Tibial artery (tissue), 4 donors: ENCODE results near the gene CASQ1.

Experiments
- DNase-seq, 2 donors: peaks; one replicate each; pipeline ENCODE4 v3.0.0-alpha.2; 2019
- H3K27ac ChIP-seq, 2 donors: fragments of 200-600 bp; sonication (generic) in 1 of 2; 1 replicate in 1 of 2; 2 replicates in 1 of 2; pipeline ENCODE4 v1.5.1; 2018 to 2019; ENCODE audit warnings: mild to moderate bottlenecking in 1 of 2
- H3K27me3 ChIP-seq, 2 donors: fragments of 200-600 bp; sonication (generic) in 1 of 2; one replicate each; pipeline versions ENCODE4 v1.5.1 to v1.6.0; 2016 to 2019
- H3K36me3 ChIP-seq, 3 donors: fragments of 200-600 bp; sonication (generic) in 2 of 3; one replicate each; pipeline ENCODE4 v1.5.1; 2016 to 2019; ENCODE audit warnings: mild to moderate bottlenecking in 2 of 3
- H3K4me1 ChIP-seq, 4 donors: fragments of 200-600 bp; sonication (generic) in 2 of 4; 1 replicate in 3 of 4; 2 replicates in 1 of 4; pipeline ENCODE4 v1.5.1; 2016 to 2019
- H3K4me3 ChIP-seq, 2 donors: fragments of 200-600 bp; sonication (generic) in 1 of 2; 1 replicate in 1 of 2; 2 replicates in 1 of 2; pipeline ENCODE4 v1.5.1; 2018 to 2019; ENCODE audit warnings: mild to moderate bottlenecking in 2 of 2
- H3K9me3 ChIP-seq, 3 donors: fragments of 200-600 bp; sonication (generic) in 1 of 3; one replicate each; pipeline ENCODE4 v1.5.1; 2016 to 2019
- intact Hi-C: fragments of 100-400 bp; cut with DNase I; formaldehyde crosslinking; loops from one replicate; pipeline ENCODE4 v1.15.0; 2023; ENCODE audit warnings: low total_unique reads
- TF ChIP-seq, protein P1 (sequence below), 2 experiments: fragments of 200-600 bp in 1 of 2; fragments of 450-650 bp in 1 of 2; IDR thresholded peaks; one replicate each; pipeline ENCODE4 v1.5.1; 2017 to 2019; ENCODE audit warnings: antibody characterized with exemption in 2 of 2, mild to moderate bottlenecking in 1 of 2, moderate library complexity in 1 of 2

Gene CASQ1

DNA sequence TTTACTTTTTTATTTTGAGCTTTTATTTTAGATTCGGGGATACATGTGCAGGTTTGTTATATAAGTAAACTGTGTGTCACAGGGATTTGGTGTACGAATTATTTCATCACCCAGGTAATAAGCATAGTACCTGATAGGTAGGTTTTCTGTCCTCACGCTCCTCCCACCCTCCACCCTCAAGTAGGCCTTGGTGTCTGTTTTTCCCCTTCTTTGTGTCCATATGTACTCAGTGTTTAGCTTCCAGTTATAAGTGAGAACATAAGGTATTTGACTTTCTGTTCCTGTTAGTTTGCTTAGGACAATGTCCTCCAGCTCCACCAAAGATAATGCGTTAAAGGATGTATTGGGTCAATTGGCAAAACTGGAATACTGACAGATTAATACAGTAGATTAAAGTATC lies 33.2 kb upstream of the CASQ1 start:
- Histone ChIP-seq H3K27me3 (no peaks in the 10 kb centered on the region), H3K4me3 (no peak overlapping the region), H3K9me3 (no peaks in the 10 kb centered on the region), H3K36me3 (no peaks in the 10 kb centered on the region), H3K4me1 (peaks cover 0 to 7% (median 0%) of the 10 kb centered on the region in 4 donors), H3K27ac (no peak overlapping the region)
- no peak for DNase-seq
- intact Hi-C loops: no loop called here
- TF ChIP-seq, protein P1, sequence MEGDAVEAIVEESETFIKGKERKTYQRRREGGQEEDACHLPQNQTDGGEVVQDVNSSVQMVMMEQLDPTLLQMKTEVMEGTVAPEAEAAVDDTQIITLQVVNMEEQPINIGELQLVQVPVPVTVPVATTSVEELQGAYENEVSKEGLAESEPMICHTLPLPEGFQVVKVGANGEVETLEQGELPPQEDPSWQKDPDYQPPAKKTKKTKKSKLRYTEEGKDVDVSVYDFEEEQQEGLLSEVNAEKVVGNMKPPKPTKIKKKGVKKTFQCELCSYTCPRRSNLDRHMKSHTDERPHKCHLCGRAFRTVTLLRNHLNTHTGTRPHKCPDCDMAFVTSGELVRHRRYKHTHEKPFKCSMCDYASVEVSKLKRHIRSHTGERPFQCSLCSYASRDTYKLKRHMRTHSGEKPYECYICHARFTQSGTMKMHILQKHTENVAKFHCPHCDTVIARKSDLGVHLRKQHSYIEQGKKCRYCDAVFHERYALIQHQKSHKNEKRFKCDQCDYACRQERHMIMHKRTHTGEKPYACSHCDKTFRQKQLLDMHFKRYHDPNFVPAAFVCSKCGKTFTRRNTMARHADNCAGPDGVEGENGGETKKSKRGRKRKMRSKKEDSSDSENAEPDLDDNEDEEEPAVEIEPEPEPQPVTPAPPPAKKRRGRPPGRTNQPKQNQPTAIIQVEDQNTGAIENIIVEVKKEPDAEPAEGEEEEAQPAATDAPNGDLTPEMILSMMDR (IDR thresholded peaks at IDR 0.05): no peak

DNA sequence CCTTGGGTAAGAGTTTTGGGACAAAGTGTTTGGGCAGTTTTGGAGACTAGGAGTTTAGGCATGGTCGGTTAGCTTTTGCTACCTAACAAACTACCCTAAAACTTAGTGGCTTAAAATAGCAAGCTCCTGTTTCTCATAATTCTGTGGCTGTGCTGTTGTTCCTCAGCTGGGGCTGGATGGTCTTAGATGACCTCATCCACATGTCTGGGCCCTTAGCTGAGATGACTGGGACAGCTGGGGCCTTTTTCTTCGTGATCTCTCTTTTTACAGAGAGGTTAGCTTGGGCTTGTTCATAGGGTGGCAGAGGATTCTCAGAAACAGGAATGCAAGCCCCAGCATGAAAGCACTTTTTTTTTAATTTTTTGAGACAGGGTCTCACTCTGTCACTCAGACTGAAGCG lies 32.3 kb upstream of the CASQ1 start:
- H3K4me1 ChIP-seq: peaks cover 0 to 10% (median 0%) of the 10 kb centered on the region in 4 donors
- no peak for DNase-seq
- no peaks in the 10 kb centered on the region for H3K36me3 ChIP-seq
- H3K27me3 ChIP-seq: no peaks in the 10 kb centered on the region
- TF ChIP-seq, protein P1 (IDR thresholded peaks at IDR 0.05): no peak
- intact Hi-C loops: no loop called here
- no peaks in the 10 kb centered on the region for H3K9me3 ChIP-seq
- H3K27ac ChIP-seq: peak overlapping the region in 1 of 2 donors; percentile 18
- no peak overlapping the region for H3K4me3 ChIP-seq

DNA sequence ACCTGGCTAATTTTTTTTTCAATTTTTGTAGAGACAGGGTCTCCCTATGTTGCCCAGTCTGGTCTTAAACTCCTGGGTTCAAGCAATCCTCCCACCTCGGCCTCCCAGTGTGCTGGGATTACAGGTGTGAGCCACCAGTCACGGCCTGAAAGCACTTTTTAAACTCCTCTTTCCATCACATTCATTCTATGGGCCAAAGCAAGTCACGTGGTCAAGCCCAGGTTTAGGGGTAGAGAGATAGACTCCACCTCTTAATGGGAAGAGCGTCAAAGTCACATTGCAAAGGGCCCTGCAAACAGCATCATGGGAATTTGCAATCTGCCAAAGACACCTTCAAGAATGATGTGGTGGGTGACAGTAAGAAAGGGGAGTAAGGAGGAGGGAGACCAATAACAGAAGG lies 31.8 kb upstream of the CASQ1 start:
- no peak overlapping the region for H3K4me3 ChIP-seq
- no peak for DNase-seq
- peak overlapping the region in 1 of 2 donors; percentile 18 for H3K27ac ChIP-seq
- no peaks in the 10 kb centered on the region for H3K9me3 ChIP-seq
- TF ChIP-seq, protein P1 (IDR thresholded peaks at IDR 0.05): no peak
- H3K27me3 ChIP-seq: no peaks in the 10 kb centered on the region
- no peaks in the 10 kb centered on the region for H3K36me3 ChIP-seq
- H3K4me1 ChIP-seq: peaks cover 0 to 10% (median 0%) of the 10 kb centered on the region in 4 donors
- intact Hi-C loops: no loop called here

DNA sequence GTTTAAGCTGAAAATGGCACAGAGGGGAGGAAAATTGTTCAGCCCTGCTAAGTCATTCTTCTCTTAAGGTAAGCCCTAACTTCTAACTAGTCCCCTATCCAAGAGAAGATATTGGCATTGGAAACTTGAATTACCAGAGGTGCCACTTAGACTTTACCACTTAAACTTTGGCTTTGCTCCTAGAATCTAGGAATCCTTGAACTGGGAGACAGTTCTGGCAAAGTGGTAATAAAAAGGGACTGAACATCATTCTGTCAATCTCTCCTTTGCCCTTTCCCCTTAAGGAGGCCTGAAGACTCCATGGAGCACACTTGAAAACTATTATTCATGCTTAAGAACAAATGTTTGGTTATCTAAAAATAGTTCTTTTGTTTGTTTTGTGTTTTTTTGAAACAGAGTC lies 30.5 kb upstream of the CASQ1 start:
- Histone ChIP-seq H3K4me1 (peaks cover 0 to 10% (median 0%) of the 10 kb centered on the region in 4 donors), H3K9me3 (no peaks in the 10 kb centered on the region), H3K27me3 (no peaks in the 10 kb centered on the region), H3K36me3 (no peaks in the 10 kb centered on the region), H3K4me3 (no peak overlapping the region), H3K27ac (no peak overlapping the region)
- no peak for DNase-seq
- TF ChIP-seq, protein P1 (IDR thresholded peaks at IDR 0.05): no peak
- intact Hi-C loops: no loop called here

DNA sequence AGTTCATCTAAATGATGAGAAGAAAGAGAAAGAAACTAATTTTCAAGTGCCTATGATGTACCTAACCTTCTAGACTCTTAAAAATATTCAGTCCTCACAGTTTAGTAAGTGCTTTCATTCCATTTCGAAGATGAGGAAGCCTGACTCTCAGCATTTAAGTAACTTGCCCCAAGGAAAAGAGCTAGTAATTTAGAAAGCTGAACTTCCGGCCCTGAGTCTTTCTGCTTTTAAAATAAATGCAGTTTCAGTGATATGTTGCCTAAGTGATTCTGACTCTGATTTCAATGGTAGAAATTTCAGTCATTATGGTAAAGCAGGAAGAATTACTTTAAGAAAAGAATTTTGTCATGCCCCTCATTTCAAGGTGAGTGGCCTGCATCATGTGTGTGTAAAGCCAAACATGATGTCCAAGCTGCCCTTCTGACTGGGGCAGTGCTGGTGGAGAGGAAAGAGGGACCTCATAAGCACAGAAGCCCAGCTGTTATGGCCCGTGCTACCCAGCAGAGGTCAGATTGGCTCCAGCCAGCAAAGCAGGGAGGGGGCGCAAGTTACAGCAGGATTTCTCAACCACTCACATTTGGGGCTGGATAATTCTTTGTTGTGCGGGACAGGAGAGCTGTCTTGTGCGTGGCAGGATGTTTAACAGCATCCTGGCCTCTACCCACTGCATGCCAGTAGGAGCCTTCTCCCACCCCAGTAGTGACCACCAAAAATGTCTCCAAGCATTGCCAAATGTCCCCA lies 28.2 kb upstream of the CASQ1 start:
- DNase-seq: no peak
- Histone ChIP-seq H3K4me3 (no peak overlapping the region), H3K4me1 (peaks cover 0 to 10% (median 0%) of the 10 kb centered on the region in 4 donors), H3K27me3 (peaks cover 0 to 5% of the 10 kb centered on the region in 2 donors), H3K36me3 (no peaks in the 10 kb centered on the region), H3K27ac (no peak overlapping the region), H3K9me3 (no peaks in the 10 kb centered on the region)
- TF ChIP-seq, protein P1 (IDR thresholded peaks at IDR 0.05): peak in 1 of 2 experiments; percentile 18
- intact Hi-C loops: no loop called here
